Bronchial epithelial cell (primary cell): ENCODE data around the gene PC. TPM values are rescaled to one million over a fixed set of nuclear protein-coding genes. Genes with fewer than 3 reads are reported as not detected.

Experiments
- DNase-seq: peaks from one replicate; pipeline ENCODE4 v3.0.0-alpha.2; 2010; ENCODE audit warnings: low read depth
- FAIRE-seq: peaks from 2 replicates; lab custom pipeline; 2011; peaks lifted over from hg19 to GRCh38; lab: Jason Lieb, UNC
- H3K27me3 ChIP-seq: 2 replicates; pipeline ENCODE4 v1.5.1; 2011; ENCODE audit warnings: low read length; ENCODE audit not compliant: control insufficient read depth, insufficient read depth
- H3K36me3 ChIP-seq: 2 replicates; pipeline ENCODE4 v1.5.1; 2011; ENCODE audit warnings: low read length; ENCODE audit not compliant: control insufficient read depth, insufficient read depth
- H3K4me3 ChIP-seq: 2 replicates; pipeline ENCODE4 v1.5.1; 2011; ENCODE audit warnings: mild to moderate bottlenecking, low read depth, low read length, control low read depth
- CTCF ChIP-seq: IDR thresholded peaks from 2 replicates; pipeline ENCODE4 v1.5.1; 2011; ENCODE audit warnings: mild to moderate bottlenecking, moderate library complexity, low read length, control low read depth, inconsistent platforms; ENCODE audit not compliant: insufficient read depth, severe bottlenecking
- total RNA-seq: library from RNA; depleted of rRNA; stranded (reverse); fragments of >200 nt; gene quantifications from 2 replicates; pipeline ENCODE4 v1.2.1, GENCODE V29; 2014

Gene PC
- total RNA-seq, 1 donor from 2014 or later = 14.2 TPM

- no peak for DNase-seq
- no peak for FAIRE-seq
- Histone ChIP-seq H3K36me3 (peaks cover 9% of the 10 kb centered on the region), H3K27me3 (no peaks in the 10 kb centered on the region), H3K4me3 (no peak overlapping the region)
- TF ChIP-seq CTCF = peak; percentile 25
Observed at GRCh38 chr11:66851698-66852465, 106.3 kb downstream of the PC start.

GRCh38 chr11:66851239-66851596 lies 107.0 kb downstream of the PC start:
- FAIRE-seq (no peak), DNase-seq (no peak)
- no peak for TF ChIP-seq CTCF
- H3K36me3 ChIP-seq = peaks cover 14% of the 10 kb centered on the region
- H3K4me3 ChIP-seq = no peak overlapping the region
- no peaks in the 10 kb centered on the region for H3K27me3 ChIP-seq

DNA sequence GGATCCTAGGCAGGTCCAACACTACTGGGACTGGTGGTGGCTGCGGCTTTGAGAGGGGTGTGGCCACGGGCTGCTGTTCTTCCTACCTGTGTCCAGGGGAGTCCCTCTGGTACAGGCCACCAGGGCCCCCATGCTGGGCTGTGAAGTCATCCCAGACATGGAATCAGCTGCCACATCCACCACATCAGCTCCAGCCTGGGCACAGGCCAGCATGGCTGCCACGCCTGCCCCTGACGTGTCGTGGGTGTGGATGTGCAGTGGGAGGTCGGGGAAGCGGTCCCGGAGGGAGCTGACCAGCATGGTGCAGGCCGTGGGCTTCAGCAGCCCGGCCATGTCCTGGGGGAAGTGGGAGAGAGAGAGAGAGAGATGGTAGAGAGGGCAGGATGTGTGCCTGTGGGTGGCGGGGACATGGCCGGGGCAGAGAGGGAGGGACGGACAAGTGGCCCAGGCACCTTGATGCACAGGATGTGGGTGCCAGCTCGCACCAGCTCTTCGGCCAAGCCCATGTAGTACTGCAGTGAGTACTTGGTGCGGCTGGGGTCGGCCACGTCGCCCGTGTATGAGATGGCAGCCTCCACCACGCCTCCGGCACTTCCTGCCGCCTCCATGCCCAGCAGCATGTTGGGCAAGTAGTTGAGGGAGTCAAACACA lies 107.5 kb downstream of the PC start:
- FAIRE-seq (no peak), DNase-seq (no peak)
- Histone ChIP-seq H3K4me3 (no peak overlapping the region), H3K27me3 (no peaks in the 10 kb centered on the region), H3K36me3 (peaks cover 17% of the 10 kb centered on the region)
- TF ChIP-seq CTCF = no peak

- DNase-seq (no peak), FAIRE-seq (no peak)
Observed at GRCh38 chr11:66850235-66850587, 108.0 kb downstream of the PC start.

GRCh38 chr11:66849501-66850234 lies 108.5 kb downstream of the PC start:
- Histone ChIP-seq H3K36me3 (peaks cover 28% of the 10 kb centered on the region), H3K4me3 (no peak overlapping the region), H3K27me3 (no peaks in the 10 kb centered on the region)
- FAIRE-seq (no peak), DNase-seq (no peak)
- no peak for TF ChIP-seq CTCF

More at GRCh38 chr11:66850235-66850587, 108.0 kb downstream of the PC start:
- TF ChIP-seq CTCF = no peak
- Histone ChIP-seq H3K36me3 (peaks cover 22% of the 10 kb centered on the region), H3K27me3 (no peaks in the 10 kb centered on the region), H3K4me3 (no peak overlapping the region)
